NCI-H2227 (cell line): Measurements from ENCODE around the gene MAGI3.
"Not testable (repeated sequence)": the region's sequence is repeated elsewhere in the genome, so short reads cannot be mapped to it uniquely, and the experiment has no call there.

Source experiments
- DNase-seq: peaks from one replicate; lab custom pipeline; 2025; ENCODE audit not compliant: unreplicated experiment; lab: John Stamatoyannopoulos, UW

MAGI3 gene

DNA sequence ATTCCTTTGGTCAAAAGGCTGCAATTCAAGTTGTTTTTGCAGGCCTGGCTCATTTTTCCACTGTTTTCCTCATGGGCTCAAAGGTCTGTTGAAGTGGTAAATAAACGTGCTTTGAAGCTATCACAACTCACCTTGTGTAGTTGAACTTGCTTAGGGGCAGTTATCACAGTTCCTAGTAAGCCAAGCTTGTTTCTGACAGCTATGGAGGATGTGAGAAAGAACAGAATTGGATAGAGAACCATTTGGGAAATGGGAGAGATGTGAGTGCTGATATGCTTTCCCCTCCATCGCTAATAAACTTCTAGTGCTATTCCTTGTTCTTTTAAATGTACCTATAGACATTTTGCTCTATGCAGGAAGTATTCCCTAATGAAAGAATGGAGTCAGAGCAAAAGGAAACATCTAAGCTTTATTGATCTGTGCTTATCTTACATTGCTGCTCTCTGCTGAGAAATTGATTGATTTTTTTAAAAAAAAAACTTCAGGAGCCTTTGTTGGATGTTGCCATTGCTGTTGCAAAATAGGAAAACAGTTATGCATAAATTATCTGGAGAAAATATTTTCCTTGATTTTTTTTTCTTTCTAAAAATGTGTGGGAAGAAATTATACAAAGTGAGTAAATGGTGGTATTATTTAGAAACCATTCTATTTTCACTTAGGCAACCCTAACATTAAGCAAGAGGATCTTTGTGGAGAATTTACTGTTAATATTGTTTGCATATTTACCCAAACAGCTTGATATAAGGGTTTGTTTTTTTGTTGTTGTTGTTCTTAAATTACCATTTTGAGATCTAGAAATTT lies 118.2 kb downstream of the MAGI3 start:
- DNase-seq, result no peak

DNA sequence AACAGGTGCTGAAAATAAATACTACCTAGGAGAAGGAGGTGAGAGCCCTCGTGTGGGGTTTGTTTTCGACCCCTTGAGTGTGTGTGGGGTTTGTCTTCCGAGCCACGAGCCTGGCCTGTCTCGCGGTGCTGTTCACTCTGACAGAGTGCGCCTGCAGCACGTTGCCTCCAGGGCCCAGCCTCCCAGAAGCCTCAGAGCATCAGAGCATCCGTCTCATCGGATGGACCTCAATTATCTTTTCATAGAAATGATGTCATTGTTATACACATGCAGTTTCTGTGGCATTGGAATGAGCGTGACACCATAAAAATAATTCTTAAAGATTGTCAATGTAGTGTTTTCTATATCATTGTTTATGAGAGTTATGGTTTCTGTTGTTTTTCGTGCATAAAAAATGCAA lies 119.5 kb downstream of the MAGI3 start:
- not testable (repeated sequence) for DNase-seq

DNA sequence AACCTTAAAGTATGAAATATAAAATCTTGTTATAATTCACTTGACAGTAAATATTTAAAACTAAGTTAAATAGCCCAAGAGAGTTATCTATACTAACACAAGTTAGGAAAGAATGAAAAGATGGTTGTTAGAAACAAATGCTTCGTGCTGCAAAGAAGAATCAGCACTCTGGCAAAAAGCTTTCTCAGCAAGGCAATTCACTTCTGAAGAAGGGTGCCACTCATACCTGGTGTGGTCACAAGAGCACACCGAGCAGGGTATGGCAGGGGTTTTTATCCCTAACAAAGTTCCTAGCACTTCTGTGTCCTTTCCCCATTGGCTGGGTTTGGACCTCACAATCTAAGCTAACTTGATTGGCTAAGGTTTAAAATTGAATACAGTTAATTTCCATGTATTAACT lies 121.0 kb downstream of the MAGI3 start:
- no peak for DNase-seq

DNA sequence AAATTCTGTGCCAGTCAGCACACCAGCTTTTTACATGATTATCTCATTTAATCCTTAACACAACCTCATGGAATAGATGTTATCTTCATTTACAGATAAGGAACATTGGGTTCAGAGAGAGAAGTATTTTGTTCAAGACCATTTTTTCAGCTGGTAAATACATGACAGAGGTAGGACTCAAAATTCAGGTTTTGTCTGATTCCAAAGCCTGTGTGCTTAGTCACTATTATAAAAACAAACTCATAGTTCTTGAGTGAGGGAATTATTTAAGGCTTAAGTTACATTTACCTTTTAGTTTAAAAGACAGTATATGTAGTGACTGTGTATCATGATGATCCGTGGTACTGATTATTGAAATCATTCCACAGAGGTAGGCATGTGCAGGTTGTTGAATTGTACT lies 125.2 kb downstream of the MAGI3 start:
- DNase-seq, result no peak

DNA sequence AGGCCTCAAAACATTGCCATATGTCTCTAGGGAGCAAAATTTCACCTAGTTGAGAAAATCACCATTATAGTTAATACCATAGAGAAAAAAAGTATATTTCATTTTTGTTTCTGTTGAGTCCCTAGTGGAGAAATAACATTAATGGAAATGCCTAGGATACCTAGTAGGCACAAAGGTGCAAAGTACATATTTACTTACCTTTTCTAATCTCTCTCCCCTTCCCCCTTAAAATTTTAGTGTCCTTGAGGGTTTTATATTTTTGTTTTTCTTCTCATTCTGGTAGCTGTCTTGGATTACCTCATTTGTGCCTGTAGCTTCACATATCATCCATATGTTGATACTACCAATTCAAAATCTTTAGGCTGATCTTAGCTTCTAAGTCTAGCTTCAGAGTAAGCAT lies 127.0 kb downstream of the MAGI3 start:
- DNase-seq, result no peak

DNA sequence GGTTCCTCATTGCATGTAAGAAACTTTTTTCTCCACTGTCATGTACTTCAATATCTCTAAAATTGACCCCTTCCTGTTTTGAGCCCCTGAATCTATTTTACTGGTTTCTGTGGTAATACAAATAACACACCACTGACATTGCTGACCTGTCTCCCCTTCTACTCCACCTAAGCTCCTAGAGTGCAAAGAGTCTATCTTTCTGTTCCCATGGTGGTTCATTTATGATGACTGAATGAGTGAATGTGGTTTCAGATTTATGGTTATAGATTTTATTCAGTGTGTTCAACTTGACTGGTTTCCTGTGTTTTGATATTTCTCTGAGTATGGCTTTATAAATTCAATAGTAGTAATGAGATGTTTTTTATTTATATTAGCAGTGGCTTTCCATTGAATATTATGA lies 127.7 kb downstream of the MAGI3 start:
- DNase-seq, result no peak

DNA sequence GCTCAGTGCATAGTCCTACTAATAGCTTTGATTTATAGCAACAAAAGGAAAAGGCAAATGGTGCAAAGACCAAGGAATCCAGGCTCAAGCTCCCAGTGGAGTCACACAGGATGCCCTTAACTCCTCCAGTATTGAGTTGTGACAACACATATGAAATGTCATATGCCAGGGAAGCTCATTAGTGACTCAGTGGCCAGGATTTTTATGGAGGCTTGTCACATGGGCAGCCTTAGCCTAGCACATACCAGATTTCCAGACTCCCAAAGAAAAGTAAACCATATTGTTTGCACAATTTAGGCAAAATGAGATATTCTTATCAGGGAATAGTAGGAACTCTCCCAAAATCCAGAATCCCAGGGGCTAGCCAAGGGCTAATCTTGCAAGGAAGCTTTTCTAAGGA lies 129.2 kb downstream of the MAGI3 start:
- no peak for DNase-seq

DNA sequence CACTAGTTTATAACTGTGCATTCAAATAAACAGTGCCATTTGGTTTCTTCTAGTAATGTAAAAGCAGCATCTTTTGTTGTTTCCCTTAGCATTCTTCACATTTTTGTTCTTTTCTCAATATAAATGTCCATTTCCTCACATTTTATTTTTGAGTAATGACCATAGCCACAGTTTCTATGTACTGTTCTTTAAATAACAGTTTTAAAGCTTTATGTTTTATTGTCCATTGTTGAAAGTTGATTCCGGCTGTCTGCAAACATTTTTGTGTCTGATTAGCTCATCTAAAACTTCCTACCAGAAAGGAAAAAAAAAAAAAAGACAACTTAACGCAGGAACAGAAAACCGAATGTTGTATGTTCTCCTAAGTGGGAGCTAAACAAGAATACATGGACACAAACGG lies 139.7 kb downstream of the MAGI3 start:
- no peak for DNase-seq

DNA sequence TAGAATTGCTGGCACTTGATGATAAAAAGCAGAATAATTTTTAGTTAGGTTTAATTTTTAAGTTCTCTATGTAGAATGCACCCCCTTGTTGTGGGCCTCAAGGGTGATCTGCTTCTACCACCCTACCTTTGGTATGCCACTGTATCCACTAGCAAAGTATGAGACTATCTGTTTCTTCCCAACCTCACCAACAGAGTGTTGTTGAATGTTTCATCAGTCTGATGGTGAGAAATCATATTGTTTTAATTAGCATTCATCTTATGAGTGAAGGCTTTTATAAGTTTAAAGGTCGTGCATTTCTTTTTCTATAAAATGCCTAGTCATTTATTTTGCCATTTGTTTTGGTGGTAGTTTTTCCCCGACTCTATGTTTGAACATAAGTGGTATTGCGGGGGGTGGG lies 141.0 kb downstream of the MAGI3 start:
- no peak for DNase-seq

DNA sequence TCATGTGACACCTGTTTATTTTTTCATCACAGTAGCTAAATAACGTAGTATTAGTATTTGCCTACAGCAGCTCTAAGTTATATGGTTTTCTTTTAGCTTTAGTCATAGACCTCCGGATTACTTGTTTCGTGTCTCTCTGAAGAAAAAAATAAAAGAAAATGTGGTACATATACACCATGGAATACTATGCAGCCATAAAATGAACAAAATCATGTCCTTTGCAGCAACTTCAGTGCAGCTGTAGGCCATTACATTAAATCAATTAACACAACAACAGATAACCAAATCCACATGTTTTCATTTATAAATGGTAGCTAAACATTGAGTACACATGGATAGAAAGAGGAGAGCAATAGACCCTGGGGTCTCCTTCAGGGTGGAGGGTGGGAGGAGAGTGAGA lies 142.7 kb downstream of the MAGI3 start:
- no peak for DNase-seq

DNA sequence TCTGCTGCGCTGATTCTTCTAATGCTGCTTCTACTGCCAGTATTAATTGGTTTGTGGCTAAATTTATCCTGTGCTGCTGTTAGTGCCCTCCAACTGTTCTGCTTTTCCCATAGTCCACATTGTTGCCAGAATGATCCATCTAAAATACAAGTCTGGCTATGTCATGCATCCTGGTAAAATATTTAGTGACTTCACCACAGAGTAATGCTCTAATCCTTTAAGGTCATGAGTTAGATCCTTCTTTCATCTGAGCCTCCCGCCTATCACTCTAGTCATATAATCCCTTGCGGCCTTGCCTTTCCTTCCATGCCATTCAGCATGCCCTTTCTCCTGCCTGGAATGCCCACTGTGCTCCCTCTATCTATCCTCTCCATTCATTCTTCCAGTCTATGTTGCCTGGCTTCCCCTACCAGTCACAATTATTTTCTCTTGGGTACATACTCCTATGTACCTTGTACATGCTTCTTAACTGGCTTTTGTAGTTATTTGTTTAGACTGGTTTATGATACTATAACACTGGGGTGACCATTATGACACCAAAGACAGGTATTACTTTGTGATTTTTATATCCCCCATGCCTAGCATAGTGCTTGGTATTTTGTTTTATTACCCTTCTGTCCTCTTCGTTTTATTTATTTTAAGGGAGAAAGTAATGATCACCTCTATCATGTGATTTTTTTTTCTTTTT lies 144.0 kb downstream of the MAGI3 start:
- DNase-seq, result no peak

DNA sequence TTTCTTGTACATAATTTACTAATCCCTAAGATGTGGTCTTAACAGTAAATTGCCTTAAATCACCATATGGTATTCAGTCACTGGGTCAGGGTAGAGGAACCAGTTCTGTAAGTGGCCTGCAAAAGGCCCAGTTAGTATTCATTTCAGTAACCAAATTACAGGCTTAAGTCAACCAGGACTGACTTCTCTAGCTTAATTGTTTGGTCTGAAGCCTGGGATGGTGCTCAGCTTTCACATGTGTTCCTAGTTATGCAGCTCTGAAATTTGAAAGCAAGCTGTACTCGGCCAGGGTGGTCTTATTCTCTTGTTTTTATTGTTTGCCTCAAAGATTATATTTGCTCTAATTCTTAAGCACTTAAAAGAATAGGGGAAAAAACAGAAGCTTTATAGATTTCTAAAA lies 144.6 kb downstream of the MAGI3 start:
- DNase-seq, result no peak

DNA sequence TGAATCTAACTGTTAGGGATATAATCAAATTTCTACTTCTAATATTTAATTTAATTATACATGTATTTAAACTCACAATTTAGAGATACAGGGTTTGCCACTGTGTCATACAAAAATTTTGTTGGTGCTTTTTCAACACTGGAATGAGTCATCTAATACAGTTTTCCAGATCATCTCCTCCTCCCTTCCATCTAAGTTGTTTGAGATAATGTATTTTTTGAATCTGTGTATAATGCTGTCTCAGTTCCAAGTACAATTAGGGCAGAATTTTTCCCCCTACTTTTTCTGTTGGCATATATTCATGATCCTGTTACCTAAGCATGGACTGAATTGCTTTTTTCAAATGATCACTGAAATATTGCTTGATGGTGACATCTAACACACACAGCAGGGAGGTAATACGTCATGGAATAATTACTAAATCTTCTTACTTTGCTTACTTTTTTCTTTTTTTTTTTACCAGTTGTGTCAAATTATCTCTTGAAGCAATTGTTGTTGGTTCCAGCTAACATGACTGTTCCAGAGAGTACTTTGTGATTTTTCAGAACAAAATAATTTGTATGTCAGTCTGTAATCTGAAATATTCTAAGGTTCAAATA lies 146.0 kb downstream of the MAGI3 start:
- no peak for DNase-seq

DNA sequence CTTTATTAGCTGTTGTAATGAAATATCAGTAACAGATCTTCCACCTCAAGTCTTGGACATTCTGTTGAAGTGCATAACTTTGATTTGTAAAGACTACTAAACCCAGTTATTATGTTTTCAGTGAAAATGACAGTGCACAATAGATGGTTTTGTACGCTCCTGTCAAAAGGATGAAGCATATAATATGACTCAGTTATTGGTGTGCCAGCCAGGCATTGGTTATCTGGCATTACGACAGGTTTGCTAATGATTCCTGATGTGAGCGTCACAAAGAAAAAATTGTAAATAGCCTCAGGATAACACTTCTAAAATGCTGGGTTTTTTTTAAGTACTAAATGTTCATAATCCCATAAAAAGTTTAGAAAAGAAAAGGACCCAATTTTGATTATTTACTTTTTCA lies 147.9 kb downstream of the MAGI3 start:
- peak; percentile 60 for DNase-seq

DNA sequence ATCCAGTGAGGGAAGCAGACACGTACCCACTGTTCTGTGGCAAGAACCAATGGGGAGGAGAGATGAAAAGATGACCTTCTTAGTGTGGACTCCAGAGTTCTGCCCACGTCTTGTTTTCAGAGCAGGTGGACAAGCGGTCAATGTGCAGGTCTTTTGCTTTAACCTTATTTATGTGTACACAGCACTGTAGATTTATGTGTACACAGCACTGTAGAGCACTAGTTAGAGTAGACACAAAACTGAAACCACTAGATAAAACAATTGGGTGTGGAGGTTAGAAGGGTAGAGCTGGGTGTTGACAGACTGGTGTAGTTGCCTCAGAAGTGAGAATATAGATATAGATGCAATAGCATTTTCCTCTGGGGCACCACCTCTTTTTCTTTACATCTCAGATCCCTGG lies 150.0 kb downstream of the MAGI3 start:
- no peak for DNase-seq

DNA sequence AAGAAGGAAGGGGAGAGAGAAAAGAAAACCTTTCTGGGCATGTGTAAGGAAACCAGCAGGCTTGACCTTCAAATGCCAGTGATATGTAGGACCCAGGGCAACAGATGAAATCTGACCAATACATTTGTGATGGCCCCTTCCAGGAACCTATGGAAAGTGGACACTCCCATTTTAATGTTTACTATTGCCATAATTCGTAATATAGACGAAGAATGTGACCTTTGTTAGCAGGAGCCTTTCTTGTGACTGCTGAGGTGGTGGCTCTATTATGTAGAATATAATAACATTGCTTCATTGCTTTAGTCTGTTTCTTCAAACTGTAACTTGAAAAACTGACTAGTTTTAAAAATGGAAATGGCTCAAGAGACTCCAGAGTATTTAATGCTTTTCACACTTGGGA lies 150.8 kb downstream of the MAGI3 start:
- DNase-seq, result no peak

DNA sequence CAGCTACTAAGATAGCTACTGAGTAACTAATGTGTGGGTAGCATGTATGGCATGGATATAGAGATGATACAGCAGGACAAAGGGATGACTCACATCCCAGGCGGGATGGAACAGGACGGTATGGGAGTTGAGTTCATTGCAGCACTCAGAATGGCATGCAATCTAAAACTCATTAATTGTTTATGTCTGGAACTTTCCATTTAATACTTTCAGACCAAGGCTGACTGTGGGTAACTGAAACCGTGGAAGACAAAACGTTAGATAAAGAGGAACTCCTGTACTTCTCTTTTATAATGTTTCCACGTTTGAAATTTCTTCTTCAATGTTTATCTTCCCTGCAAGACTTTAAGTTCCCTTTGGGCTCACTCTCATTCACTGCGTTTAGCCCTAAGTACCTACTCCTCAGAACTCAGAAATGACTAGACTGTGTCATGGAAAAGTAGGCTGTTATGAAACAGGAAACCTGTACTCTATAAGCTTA lies 151.9 kb downstream of the MAGI3 start:
- DNase-seq, result no peak

DNA sequence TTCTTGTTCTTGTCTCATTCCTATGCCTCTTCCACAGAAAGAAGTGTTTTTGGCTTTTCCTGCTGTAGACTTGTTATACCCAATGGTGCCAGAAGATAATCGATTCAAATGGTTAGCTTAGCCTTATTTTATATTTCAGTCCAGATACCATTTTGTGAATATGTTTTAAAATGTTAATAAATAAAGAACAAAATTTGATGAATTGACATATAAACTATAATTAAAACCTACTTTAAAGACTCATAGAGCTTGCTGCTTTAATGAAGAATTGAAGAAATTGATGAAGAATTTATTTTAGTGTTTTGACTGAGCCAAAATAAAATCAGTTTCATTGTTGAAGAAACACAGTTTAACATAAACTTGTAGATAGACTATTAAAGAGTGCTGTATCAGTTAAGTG lies 152.8 kb downstream of the MAGI3 start:
- no peak for DNase-seq

DNA sequence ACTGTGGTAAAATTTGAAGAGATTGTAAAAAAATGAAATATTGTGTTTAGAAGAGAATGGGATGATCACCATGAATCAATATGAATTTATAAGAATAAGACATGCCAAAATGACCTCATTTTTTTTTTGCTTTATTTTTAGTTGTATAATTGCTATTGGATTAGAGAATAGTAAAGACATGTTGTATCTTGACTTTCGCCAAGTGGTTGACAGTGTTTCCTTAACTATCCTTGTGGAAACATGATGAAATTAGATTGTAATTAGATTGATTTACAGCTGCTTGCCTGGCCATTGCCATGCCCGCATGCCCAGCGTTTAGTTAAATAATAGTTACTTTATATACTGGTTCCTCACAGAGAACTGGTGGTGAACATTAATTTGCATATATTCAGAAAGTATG lies 154.9 kb downstream of the MAGI3 start:
- no peak for DNase-seq

DNA sequence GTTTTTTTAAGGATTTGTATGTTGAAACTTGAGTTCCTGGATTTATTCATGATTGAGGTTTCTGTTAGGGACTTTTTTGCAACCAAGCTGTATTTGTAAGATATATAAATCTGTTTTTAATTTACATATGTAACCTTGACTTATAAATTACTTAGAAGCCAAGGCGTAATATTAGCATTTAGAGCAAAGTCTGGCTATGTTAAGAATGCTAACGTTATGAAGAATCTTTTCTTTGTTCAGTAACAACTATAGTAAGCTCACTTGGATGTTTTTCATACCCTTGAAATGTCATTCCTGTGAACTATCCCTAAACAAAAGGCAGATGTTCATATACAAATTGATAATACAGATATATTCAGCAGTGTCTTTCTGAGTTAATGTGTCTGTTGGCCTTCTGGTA lies 155.3 kb downstream of the MAGI3 start:
- DNase-seq, result no peak

DNA sequence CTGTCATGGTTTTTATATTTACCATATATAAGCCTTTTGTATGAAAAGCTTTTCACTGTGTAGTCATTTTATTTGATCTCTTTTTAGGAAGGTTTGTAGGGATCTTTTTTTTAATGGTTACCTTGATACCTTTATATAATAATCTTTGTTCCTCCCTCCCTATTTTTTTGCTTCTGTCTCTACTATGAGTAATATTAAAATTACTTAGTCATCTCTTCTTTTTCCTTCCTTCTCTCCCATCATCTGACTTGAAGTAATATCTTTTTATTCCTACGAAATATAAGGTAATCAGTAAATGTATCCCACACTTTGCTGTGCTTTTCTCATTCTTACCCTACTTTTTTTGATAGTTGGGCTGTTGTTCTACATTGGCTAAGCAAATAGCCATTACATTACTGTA lies 161.4 kb downstream of the MAGI3 start:
- DNase-seq, result no peak

DNA sequence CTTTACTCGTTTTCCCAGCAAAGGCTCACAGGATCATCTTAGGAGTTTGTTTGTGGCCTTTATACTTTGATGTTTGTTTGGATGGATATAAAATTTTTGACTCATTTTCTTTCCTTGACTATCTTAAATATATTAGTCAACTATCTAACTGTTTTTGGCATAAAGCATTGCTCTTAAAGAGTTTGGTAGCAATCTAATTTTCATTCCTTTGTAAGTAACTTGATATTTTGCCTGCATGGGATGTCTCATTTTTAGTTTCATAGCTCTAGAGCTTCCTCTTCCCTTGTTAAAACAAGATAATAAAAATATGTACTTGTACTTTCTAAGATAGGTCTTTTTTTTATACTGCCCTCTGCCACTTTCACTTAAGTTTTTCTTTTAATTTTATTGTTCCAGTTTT lies 161.9 kb downstream of the MAGI3 start:
- DNase-seq, result no peak
